GM23338 (cell line): ENCODE measurements around the gene SOS1.

ENCODE experiments used
- CREB1 ChIP-seq: fragments of 250-450 bp; sonication (Bioruptor Pico); IDR thresholded peaks from 2 replicates; pipeline ENCODE4 v1.5.0; 2020; ENCODE audit warnings: low read depth, mild to moderate bottlenecking, moderate library complexity
- EZH2 ChIP-seq: fragments of 200-600 bp; sonication (generic); IDR thresholded peaks from one replicate; pipeline ENCODE4 v1.8.0; 2017; ENCODE audit warnings: antibody characterized with exemption, mild to moderate bottlenecking, low read depth; ENCODE audit not compliant: unreplicated experiment
- EZH2phosphoT487 ChIP-seq: fragments of 200-600 bp; sonication (generic); IDR thresholded peaks from one replicate; pipeline ENCODE4 v1.8.1; 2018; ENCODE audit warnings: antibody characterized with exemption; ENCODE audit not compliant: unreplicated experiment
- JUNB ChIP-seq: IDR thresholded peaks from one replicate; pipeline ENCODE4 v1.6.1; 2016; ENCODE audit warnings: antibody characterized with exemption; ENCODE audit not compliant: unreplicated experiment
- NANOG ChIP-seq: IDR thresholded peaks from 2 replicates; pipeline ENCODE4 v1.6.1; 2016; ENCODE audit warnings: antibody characterized with exemption, borderline replicate concordance
- POLR2AphosphoS5 ChIP-seq: IDR thresholded peaks from 2 replicates; pipeline ENCODE4 v1.6.1; 2016; ENCODE audit warnings: antibody characterized with exemption, low read depth
- ZNF331 ChIP-seq: fragments of 250-450 bp; sonication (Bioruptor Pico); IDR thresholded peaks from 2 replicates; pipeline ENCODE4 v1.5.0; 2020; ENCODE audit warnings: low read depth, mild to moderate bottlenecking, moderate library complexity
- TF ChIP-seq, protein P1 (sequence below), 2 experiments: fragments of 200-600 bp in 1 of 2; sonication (generic) in 1 of 2; conservative IDR thresholded peaks; 2 replicates each; pipeline versions ENCODE4 v1.5.1 to v1.6.1; 2016 to 2017; ENCODE audit warnings: antibody characterized with exemption in 2 of 2, low read depth in 2 of 2, mild to moderate bottlenecking in 2 of 2, moderate library complexity in 1 of 2
- TF ChIP-seq, protein P2 (sequence below): IDR thresholded peaks from one replicate; pipeline ENCODE4 v1.6.1; 2018; ENCODE audit warnings: antibody characterized with exemption; ENCODE audit not compliant: unreplicated experiment

DNA sequence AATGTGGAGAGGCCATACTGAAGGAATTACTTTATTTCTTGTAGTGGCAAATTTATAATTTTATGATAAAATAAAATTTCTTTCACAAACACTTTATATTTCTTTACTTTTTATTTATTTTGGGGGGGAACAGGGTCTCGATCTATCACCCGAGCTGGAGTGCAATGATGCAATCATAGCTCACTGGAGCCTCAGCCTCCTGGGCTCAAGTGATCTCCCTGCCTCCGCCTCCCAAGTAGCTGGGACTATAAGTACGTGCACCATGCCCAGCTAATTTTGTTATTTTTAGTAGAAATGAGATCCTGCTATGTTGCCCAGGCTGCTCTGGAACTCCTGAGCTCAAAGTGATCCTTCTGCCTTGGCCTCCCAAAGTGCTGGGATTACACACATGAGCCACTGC is 59.6 kb downstream of the SOS1 start:
- TF ChIP-seq, protein P1, sequence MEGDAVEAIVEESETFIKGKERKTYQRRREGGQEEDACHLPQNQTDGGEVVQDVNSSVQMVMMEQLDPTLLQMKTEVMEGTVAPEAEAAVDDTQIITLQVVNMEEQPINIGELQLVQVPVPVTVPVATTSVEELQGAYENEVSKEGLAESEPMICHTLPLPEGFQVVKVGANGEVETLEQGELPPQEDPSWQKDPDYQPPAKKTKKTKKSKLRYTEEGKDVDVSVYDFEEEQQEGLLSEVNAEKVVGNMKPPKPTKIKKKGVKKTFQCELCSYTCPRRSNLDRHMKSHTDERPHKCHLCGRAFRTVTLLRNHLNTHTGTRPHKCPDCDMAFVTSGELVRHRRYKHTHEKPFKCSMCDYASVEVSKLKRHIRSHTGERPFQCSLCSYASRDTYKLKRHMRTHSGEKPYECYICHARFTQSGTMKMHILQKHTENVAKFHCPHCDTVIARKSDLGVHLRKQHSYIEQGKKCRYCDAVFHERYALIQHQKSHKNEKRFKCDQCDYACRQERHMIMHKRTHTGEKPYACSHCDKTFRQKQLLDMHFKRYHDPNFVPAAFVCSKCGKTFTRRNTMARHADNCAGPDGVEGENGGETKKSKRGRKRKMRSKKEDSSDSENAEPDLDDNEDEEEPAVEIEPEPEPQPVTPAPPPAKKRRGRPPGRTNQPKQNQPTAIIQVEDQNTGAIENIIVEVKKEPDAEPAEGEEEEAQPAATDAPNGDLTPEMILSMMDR (conservative IDR thresholded peaks at IDR 0.05; ENCODE audit: low read depth in 2 of 2): no peak
- TF ChIP-seq, protein P2, sequence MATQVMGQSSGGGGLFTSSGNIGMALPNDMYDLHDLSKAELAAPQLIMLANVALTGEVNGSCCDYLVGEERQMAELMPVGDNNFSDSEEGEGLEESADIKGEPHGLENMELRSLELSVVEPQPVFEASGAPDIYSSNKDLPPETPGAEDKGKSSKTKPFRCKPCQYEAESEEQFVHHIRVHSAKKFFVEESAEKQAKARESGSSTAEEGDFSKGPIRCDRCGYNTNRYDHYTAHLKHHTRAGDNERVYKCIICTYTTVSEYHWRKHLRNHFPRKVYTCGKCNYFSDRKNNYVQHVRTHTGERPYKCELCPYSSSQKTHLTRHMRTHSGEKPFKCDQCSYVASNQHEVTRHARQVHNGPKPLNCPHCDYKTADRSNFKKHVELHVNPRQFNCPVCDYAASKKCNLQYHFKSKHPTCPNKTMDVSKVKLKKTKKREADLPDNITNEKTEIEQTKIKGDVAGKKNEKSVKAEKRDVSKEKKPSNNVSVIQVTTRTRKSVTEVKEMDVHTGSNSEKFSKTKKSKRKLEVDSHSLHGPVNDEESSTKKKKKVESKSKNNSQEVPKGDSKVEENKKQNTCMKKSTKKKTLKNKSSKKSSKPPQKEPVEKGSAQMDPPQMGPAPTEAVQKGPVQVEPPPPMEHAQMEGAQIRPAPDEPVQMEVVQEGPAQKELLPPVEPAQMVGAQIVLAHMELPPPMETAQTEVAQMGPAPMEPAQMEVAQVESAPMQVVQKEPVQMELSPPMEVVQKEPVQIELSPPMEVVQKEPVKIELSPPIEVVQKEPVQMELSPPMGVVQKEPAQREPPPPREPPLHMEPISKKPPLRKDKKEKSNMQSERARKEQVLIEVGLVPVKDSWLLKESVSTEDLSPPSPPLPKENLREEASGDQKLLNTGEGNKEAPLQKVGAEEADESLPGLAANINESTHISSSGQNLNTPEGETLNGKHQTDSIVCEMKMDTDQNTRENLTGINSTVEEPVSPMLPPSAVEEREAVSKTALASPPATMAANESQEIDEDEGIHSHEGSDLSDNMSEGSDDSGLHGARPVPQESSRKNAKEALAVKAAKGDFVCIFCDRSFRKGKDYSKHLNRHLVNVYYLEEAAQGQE: no peak
- no peak for TF ChIP-seq EZH2
- TF ChIP-seq POLR2AphosphoS5: no peak
- no peak for TF ChIP-seq EZH2phosphoT487
- TF ChIP-seq NANOG: no peak
- no peak for TF ChIP-seq ZNF331 (CRISPR knock-in tag)
- TF ChIP-seq CREB1 (CRISPR knock-in tag): no peak
- no peak for TF ChIP-seq JUNB
